Diencephalon (tissue), 1 donor: ENCODE results near the gene DIS3L. TPM values are rescaled to one million over a fixed set of nuclear protein-coding genes. Genes with fewer than 3 reads are reported as not detected.

Source experiments
- small RNA-seq: library from RNA; depleted of rRNA; stranded (forward); fragments of <200 nt; gene quantifications from one replicate; pipeline ENCODE3, GENCODE V24; 2014
- total RNA-seq: library from RNA; depleted of rRNA; stranded (reverse); fragments of >200 nt; gene quantifications from one replicate; pipeline ENCODE4 v1.2.3, GENCODE V29; 2014

DIS3L gene
- 54.9 TPM for total RNA-seq

GRCh38 chr15:66293419-66294156 is at the start of gene DIS3L:
Gene DIS3L (plus strand): TSS chr15:66293568. CDS start chr15:66293597, 29 bp downstream.

GRCh38 chr15:66253418-66254088 is 39.8 kb upstream of the DIS3L start, which contains the start of gene MEGF11:
Gene MEGF11 (minus strand): TSS chr15:66253750. CDS start chr15:66128403, 125,347 bp downstream.

GRCh38 chr15:66356359-66357236 is 63.2 kb downstream of the DIS3L start, which contains the start of gene TIPIN:
Gene TIPIN (minus strand): TSS chr15:66356685. CDS start chr15:66352947, 3,738 bp downstream.

Small RNAs within 50 kb of the gene (small RNA-seq; reads per million reads assigned to genes)
- gene RF00019 (not detected), gene SCARNA14 (5.9 reads per million, percentile 92 among the genes with 10 or more reads in this experiment)

Other genes starting within 250 kb of the DIS3L start
- gene MEGF11, start 39.8 kb upstream of the DIS3L start, total RNA-seq, result 6.9 TPM
- gene TIPIN, start 63.1 kb downstream of the DIS3L start, total RNA-seq, result 15.0 TPM
- 47.5 TPM for gene MAP2K1, start 93.3 kb downstream of the DIS3L start, total RNA-seq
- 12.5 TPM for gene SNAPC5, start 204.2 kb downstream of the DIS3L start, total RNA-seq
- 1,047 TPM for gene RPL4, start 211.3 kb downstream of the DIS3L start, total RNA-seq
- 31.8 TPM for gene ZWILCH, start 211.8 kb downstream of the DIS3L start, total RNA-seq